OCI-M2 (cell line): ENCODE data around the gene SLF2.

Experiments
- DNase-seq: peaks from one replicate; lab custom pipeline; 2025; ENCODE audit not compliant: unreplicated experiment; lab: John Stamatoyannopoulos, UW

SLF2 gene

DNA sequence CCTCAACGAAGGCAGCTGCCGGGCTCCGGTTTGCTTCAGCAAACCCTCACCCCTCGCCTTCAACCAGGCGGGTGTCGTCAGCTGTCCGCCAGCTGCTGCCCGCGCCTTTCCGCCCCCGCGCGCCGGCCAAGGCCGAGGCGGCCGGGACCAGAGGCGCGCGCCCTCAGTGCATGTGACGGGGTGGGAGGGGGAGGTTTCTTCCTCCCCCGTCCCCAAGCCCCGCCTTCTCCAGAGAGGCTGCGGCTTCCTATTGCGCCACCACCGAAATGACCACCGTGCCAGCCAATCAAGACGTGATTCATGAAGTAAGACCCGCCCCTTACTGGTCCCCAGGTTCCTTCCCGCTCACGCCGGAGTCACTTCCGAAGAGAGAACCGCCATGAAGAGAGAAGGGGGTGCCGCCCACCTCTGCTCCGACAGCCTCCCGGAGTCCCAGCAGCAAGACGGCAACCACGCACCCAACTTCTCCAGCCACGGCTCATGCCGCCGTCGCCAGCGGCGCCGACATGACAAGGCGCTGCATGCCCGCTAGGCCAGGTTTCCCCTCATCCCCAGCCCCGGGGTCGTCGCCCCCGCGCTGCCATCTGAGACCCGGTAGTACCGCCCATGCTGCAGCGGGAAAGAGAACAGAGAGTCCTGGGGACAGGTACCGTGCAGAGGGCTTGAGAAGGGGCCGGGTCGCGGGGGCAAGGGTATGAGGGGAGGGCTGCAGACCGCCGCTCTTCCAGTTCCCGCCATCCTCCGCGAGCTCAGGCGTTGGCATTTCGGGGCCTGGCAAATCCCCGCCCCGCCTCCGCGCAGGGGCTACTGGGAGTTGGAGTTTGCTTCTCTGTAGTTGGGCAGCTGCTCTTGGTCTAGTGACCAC is at the start of gene SLF2:
Gene SLF2, plus strand, starts transcription at position 359 of the 865 bp plus-strand sequence. Its CDS starts 148 bp downstream, at position 507.
- DNase-seq: peak; percentile 81

GRCh38 chr10:100863433-100863832 is 49.3 kb upstream of the SLF2 start:
- no peak for DNase-seq

- DNase-seq: no peak
Measured at GRCh38 chr10:100864036-100864885, 48.5 kb upstream of the SLF2 start.

DNA sequence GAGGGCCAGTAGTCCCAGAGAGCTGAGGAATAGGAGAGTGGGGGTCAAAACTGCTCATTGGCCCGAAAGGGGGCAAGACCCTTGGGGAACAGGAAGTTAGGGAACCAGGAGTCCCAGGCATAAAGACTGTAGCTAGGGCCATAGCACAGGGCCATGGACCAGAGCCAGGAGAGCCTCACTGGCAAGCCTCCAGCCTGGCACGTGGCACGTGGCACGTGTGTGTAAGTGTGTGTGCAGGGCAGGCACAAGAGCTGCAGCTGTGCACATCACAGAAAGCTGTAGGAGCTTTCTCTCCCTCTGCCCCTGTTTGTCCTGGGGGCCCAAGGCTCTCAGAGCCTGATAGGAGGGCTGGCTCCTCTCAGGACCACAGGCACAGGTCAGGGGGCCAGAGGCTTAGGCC is 47.8 kb upstream of the SLF2 start:
- DNase-seq: no peak

DNA sequence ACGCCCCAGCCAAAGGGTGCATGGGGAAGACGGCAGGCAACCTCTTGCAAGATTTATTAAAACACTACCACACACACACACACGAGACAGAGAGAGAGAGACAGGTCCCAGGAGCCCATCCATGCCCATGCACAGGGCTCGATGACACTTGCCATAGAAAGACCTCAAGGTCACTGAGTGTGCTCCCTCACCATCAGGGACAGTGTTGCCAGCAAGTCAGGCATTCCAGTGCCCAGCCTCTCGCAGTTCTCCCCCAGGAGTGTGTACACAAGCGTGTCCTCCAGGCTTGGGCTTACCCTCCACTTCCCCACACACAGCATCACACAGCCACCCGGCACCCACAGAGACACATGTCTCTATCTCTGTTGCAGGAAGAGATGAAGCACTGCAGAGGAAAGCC is 46.8 kb upstream of the SLF2 start:
- no peak for DNase-seq

DNA sequence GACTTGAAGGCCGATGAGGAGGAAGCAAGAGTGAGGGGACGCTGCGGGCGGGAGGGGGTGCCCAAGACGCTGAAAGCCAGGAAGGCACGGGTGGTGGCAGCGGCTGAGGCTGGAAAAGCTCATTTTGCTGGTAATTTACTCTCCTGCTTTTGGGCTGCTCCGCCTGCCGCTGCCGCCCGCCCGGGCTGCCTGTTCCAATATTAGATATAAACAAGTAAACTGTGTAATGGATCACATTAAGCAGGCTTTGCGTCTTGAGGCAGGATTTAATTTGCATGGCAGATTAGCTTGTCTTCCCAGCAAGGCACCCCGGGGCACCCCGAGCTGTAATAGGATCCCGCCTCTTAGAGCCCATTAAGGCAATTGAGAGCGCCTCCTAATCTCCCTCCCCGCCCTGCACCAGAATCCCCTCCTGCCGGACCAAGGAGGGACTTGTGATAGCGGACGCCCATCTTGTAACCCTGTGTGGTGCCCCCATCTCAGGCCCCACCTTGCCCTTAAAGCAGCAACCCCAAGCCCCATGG is 46.1 kb upstream of the SLF2 start:
- no peak for DNase-seq

GRCh38 chr10:100867261-100867963 is 45.4 kb upstream of the SLF2 start:
- DNase-seq: no peak

GRCh38 chr10:100868382-100868781 is 44.4 kb upstream of the SLF2 start:
- DNase-seq: no peak

GRCh38 chr10:100869399-100869798 is 43.4 kb upstream of the SLF2 start:
- DNase-seq: no peak

- DNase-seq: peak; percentile 11
Measured at GRCh38 chr10:100872034-100872791, 40.5 kb upstream of the SLF2 start.

GRCh38 chr10:100873146-100873826 is 39.5 kb upstream of the SLF2 start:
- no peak for DNase-seq

DNA sequence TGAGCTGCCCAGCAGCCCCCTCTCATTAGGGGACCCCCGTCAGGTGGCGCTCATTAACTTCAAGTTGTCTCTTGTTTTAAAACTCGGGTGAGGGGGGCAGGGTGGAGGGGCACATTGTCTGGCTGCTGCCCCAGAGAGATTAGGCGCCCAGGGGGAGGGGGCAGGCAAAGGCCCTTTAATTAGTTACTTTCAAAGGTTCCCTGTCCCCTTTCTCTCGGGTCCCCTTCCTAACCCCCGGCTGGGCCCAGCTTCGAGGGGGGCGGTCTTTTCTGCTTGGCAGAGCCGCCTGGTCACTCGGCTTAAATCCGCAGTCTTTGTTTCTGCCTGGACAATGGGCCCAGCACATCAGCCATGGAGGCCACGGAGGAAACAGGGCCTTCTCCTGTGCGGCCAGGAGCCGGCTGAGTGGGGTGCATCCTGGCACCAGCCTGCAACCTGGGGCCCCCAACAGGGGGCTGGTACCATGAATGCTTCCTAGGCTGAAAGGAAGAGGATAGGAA is 38.9 kb upstream of the SLF2 start:
- no peak for DNase-seq

DNA sequence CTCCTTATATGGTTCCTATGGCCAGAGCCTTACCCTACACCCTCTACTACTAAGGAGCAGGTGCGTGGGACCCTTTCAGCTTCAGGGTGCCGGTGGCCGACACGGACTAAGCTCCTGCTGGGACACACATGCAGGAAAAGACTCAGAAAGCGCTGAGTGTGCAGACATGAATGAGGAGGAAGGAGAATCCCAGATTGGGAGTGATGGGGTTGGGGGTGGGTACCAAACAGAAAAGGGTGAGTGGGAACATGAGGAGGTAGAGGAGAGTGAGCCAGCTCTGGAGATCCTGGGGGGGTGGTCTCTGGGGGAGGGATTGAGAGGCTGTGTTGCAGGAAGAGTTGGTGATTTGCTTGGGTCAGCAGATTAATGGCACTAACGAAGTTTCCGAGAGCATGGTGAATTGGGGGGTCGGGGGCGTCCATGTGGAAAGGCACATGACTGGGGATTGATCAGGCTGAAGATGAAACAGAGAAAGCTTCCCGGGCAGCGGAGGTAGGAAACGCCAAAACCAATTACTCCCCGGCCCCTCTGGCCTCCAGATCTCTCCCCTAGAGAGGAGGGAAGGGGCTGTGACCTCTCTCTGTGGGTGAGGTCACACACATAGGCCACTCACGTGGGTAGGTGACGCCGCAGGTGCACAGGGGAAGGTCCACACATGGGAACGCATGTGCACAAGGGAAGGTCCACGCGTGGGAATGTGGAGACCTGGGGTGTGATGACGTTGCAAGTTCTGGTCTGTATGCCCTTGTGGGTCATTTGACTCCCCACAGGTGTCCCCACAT is 37.9 kb upstream of the SLF2 start:
- no peak for DNase-seq

DNA sequence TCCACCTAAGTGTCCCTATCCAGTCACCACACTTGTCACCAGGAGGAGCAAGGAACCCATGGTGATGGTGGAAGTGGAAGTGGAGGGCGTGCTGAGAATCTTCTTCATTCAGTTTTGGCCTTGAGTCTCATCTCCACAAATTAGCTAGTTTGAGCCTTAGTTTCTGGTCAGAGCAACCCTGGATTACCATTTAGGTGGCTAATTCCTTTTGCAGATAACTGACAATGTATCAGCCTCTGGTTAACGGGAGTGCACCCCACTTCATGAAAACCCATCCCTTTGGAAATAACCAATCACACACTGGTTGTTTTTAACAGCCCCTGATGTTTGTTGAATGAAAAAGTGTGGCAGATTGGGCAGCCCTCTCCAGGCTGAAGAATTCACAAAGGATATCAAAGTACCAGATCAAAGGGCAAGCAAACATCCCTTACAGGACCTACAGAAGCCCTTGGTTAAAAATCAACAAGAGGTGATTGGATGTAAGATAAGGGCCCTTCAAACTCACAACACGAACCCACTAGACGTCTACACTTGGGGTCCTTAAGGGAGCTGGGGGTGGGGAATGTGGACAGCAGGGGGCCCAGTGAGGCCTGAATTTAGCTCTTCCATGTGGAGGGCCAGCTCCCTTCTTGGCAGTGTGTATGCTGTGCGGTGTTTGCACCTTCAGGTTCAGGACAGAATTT is 37.1 kb upstream of the SLF2 start:
- no peak for DNase-seq

DNA sequence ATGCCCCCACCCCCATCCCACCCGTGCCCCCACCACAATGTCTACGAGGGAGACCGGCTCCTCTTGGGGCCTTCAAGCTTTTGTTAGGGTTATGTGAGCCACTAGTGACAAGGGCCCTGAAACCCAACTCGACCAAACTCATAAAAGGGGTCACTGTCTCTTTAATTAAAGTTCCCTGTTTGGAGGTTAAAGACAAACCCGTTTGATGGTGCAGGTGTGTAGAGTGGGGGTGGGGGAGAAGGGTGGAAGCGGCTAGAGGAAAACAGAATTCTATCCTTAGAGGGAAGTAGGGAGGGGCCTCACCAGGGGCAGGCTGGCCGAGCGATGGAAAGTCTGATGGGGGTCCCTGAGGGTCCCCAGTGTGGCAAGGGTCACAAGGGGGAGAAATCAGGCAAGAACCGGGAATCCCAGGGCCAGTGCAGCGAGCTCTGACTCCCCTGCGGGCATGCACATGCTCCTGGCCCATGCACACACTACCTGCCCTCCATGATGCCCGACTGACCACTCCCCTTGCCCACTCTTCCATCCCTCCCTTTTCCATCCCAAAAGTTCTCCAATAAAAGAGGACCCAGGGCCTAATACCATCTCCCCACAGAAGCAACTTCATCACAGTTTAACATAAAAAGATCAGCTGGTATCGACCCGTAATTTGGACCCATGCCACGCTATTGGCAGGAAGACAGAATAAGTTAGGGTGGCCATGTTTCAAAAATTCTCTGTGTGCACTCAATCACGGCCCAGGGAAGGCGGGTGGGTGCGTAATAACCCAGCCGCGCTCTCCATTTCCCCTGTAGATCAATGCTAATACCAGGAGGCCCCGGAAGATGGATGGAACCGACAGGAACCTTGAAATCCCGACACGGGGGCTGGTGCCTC is 35.9 kb upstream of the SLF2 start:
- no peak for DNase-seq

- DNase-seq: no peak
Measured at GRCh38 chr10:100877461-100877850, 35.3 kb upstream of the SLF2 start.

DNA sequence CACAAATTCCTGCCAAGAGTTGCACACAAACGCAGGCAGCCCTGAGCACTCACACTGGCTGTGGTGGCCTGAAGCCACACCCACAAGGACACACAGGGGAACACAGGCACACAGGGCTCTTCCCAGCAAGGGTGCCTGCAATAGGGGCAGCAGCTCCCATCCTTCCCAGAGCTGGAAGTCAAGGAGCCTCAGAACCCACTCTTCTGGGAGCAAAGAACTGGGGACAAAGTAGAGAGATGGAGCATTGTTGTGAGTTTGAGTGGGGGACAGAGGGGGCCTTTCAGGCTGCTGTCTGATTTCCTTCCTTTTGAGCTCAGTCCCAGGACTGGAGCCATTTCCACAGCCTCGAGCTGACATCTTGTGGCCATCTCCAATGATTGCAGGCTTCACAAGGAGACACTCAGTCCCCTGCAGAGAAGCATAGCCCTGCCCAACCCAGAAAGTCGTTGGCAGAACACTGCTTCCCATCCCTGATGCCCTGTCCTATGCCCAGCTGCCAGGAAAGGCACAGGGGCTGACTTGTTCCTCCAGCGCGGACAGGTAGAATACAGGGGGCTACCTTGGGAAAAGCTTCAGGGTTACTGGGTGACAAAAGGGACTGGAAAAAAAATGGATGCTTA is 34.4 kb upstream of the SLF2 start:
- DNase-seq: peak; percentile 13
